AG08396 (cell line): ENCODE measurements around the gene LRRC1.

Experiments used
- DNase-seq: peaks from one replicate; pipeline ENCODE4 v3.0.0; 2012; ENCODE audit warnings: low spot score, mixed read lengths

LRRC1 gene

DNA sequence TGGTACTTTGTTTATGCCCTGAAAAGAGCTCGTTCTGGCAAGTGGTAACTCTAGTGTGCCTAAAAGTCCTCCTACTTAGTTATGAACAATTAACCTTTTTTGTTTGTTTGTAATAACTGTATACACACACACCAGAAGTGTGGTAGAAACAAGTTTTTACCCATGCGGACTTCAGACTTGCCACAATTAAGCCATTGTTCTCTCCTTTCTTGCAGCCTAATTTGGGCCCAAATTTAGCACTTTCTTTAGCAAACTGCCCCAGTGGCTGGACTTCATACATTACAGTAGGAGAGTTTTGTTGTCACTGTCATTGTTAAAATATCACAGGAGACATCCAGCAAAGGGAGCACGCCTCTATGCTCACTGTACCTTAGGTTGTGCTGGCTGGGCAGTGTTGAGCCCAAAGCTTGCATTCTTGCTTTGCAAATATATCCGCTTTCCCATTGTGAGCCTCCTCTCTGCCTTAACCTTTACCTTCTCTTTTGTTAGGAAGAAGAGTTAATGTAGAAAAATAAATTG, 53.0 kb downstream of the LRRC1 start:
- DNase-seq, result no peak

DNA sequence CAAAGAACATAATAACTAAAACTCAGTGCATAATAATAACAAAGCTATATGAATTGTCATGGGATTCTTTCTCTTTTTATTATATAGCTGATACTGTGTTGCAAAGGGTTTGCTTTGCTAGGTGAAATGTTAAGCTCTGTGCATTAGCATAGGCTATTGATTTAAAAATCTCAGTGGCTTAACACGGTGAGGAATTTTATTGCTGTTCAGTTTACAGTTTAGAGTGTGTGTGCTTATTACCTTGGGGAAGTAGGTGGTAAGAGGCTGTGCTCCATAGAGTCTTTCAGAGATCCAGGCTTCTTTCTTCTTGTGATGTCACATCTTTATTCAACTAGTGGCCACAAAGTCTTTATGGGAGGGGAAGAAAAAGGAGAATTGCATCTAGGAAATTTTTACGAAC, 55.7 kb downstream of the LRRC1 start:
- DNase-seq, result no peak

DNA sequence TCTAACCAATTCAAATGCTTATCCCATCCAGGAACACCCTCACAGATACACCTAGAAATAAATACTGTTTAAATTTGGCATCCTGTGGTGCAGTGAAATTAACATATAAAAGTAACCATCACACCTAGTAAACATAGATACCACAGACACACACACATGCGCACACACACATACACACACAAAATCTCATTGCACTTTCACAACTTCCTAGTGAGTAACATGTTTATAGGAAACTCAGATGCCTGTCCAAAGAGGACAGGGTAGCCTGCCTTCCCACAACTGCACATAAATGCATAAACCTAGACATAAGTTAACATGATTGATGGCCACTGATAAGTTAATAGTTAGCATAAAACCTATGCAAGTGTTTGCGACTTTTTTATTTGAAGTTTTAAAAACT, 56.8 kb downstream of the LRRC1 start:
- no peak for DNase-seq

- no peak for DNase-seq
These were observed 58.0 kb downstream of the LRRC1 start for GRCh38 chr6:53852805-53853204.

GRCh38 chr6:53854843-53855567, 60.2 kb downstream of the LRRC1 start:
- DNase-seq, result no peak

- no peak for DNase-seq
These were observed 61.1 kb downstream of the LRRC1 start for GRCh38 chr6:53855940-53856339.

DNA sequence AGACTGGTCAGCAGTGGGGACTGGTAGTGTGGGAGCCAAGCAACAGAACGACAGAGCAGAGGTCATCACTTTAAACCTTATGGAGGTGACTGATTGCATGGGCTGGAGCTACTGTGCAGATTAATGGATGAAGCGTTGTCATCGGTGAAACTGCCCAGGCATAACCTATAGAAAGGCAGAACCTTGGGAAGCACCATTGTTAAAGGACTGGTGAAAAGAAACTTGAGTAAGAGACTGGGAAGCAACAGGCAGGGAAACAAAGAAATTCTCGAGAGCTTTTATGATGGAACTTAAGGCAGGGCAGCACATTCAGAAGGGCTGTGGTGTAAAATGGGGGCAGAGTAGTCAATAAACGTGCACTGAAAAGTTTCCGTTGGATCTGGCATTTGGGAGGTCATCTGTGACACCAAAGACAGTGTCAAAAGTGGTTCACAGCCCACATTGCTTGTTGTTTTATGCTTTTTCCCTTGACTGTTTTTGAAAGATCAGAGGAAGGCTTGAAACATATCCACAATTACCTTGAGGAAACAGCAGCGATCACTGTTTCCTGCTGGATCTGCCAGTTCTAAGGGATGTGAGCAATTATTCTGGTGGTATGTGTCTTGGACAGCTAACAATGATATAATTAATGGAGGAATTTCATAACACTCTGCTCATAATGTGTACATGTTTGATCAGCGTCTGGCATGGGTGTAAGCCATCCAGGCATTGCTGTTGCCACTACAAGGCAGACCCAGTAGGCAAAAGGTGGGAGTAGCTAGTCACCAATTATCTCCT, 62.7 kb downstream of the LRRC1 start:
- no peak for DNase-seq

DNA sequence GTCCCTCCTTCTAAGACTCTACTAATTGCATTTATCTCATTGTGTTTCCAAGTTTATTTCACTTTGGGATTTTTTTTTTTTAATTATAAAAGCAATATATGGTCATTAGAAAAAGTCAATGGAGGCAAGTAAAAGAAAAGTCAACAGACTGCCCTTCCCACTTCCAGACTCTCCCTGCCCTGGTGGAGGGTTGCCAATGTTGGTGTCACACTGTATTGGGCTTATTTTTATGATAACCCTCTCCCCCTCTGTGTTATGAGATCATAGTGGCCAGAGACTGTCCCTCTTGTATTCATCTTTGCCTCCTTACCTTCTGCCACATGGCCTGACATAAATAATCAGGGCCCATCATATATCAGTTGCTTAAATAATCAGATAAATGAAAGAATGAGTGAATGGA, 63.4 kb downstream of the LRRC1 start:
- no peak for DNase-seq

GRCh38 chr6:53858913-53859312, 64.1 kb downstream of the LRRC1 start:
- no peak for DNase-seq

DNA sequence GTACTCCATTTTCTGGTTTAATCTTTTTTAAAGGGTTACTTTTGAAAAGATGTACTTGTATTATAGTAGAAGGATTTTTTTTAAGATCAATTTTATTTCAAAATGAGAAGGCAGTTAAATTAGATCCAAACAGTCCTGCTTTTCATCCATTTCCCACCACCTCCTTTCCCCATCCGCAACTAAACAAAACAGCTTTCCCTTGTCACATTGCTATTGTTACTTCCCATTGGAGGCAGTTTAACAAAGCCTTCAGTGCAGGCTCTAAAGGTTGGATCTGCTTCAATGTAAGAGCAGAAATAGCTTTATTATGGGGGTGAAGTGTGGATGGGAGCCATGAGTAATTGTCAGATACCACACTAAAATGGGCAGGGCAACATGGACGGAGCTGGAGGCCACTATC, 65.7 kb downstream of the LRRC1 start:
- no peak for DNase-seq

GRCh38 chr6:53861518-53861917, 66.7 kb downstream of the LRRC1 start:
- DNase-seq, result no peak

GRCh38 chr6:53862662-53863462, 68.1 kb downstream of the LRRC1 start:
- peak; percentile 68 for DNase-seq

DNA sequence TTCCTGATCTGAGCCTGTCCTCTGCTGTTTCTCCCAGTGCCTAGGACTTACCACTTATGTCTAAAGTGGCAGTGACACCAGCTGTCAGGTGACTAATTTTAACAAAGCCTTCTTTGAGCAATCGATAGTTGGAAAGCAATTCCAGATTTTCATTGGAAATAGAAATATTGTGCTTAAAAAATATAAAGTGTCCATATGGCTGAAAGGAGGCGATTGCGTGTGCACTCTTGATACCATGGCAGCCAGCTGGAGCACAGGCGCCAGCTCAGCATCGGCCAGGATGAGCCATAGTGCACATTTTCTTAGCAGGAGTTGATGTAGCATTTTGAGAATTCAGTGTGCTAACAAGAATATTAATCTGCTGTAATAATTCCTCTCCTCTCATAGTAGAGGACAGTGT, 70.0 kb downstream of the LRRC1 start:
- DNase-seq, result no peak

DNA sequence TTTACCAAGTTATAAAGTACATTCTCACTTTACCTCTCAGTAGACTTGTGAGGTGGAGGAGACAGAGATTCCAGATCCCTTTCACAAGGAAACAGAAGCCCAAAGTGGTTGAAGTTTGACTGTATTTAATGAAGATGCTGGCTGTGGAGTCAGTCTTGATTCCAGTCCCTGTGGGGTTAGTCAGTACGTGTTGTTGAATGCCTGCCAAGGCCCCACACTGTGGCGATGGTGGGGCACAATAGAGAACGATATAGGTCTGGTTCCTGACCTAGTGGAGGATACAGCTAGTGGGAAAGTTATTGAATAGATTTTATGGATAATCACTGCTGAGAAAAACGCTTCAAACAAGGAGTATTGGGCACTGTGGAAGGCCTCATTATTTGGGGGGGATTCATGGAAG, 71.4 kb downstream of the LRRC1 start:
- DNase-seq, result no peak

DNA sequence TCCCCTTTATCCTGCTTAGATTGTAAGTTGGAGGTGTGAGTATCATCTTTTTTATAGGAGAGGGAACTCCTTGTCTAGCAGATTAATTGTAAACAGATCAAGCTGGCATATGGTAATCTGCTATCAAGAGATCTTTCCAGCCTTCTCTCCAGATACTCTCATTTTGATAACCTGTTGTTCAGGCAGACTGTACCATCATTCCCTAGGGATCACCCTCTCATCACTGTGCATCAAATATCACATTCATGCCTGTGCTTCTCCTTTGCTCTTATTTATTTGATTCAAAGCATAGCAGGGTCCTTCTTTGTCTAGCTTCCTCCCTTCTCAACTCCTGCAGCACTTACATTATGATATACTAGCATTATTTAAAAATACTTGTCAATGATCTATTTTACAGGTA, 73.8 kb downstream of the LRRC1 start:
- no peak for DNase-seq

GRCh38 chr6:53869964-53870363, 75.2 kb downstream of the LRRC1 start:
- DNase-seq, result no peak

- DNase-seq, result no peak
These were observed 79.1 kb downstream of the LRRC1 start for GRCh38 chr6:53873922-53874321.

DNA sequence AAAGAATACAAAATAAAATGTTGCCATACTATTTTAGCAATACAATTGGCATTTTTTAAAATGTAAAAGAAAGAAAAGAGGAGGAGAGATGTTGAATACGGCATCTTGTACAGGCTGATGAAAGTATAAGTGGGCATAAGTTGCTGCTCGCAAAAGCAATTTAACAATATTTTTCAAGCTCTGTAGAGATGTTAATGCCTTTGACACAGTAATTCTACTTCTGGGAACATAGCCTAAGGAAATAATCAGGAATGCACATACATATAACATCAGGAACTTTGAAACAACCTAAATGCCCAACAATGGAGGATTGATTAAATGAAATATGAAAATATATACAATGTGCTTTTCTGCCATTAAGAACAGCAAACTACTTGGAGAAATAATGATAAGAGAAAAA, 80.2 kb downstream of the LRRC1 start:
- DNase-seq, result no peak

DNA sequence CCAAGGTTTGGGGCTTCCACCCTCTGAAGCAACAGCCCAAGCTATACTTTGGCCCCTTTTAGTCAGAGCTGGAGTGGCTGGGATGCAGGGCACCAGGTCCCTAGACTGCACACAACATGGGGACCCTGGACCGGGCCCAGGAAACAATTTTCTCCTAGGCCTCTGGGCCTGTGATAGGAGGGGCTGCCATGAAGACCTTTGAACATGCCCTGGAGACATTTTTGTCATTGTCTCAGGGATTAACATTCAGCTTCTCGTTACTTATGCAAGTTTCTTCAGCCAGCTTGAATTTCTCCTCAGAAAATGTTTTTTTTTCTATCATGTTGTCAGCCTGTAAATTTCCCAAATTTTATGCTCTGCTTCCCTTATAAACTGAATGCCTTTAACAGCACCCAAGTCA, 82.3 kb downstream of the LRRC1 start:
- no peak for DNase-seq

DNA sequence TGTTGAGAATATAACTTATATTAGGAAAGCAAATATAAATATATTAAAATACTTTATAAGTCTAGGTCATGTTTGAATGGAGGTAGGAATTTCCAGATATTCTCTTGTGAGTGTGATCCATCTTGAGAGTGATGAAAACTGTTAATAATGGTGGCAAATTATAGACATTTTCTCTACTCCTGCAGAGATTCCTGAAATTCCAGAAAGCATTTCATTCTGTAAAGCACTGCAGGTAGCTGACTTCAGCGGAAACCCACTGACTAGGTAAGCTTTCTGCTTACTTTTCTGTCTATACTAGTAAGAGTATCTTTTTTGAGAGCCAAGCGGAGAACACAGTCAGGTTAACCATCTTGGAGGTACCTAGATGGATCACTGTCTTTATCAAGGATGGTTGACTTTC, 84.0 kb downstream of the LRRC1 start:
- no peak for DNase-seq

DNA sequence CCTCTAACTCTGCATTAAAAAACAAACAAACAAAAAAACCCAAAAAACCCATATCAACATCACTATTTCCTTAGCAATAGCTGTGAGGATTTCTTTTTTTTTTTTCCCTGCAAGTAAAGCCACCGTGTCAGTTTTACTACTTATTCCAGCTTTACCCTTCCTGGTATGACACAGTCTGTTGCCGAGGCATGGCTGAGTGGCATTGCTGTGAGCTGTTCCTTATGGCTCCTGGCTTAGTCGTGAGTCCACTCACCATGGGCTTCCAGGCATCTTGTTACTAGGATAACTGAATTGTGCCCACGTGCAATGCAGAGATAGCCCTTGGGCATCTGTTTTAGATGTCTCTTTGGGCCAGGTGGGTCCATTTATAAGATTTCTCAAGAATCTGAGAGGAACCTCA, 84.8 kb downstream of the LRRC1 start:
- no peak for DNase-seq

GRCh38 chr6:53887316-53887715, 92.5 kb downstream of the LRRC1 start:
- no peak for DNase-seq

DNA sequence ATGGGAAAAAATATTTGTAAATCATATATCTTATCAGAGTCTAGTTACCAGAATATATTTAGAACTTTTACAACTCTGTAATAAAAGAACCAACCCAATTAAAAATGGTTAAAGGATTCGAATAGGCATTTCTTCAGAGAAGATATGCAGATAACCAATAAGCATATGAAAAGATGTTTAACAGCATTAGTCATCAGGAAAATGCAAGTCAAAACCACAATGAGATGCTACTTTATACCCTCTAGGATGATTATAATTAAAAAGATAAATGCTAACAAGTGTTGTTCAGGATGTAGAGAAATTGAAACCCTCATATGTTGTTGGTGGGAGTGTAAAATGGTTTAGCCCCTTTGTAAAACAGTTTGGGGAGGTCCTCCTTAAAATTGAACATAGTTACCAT, 94.1 kb downstream of the LRRC1 start:
- no peak for DNase-seq
